NCI-H146 (cell line): ENCODE measurements around the gene ARAP1.

ENCODE experiments used
- DNase-seq: peaks from one replicate; lab custom pipeline; 2025; lab: John Stamatoyannopoulos, UW

The ARAP1 gene

DNA sequence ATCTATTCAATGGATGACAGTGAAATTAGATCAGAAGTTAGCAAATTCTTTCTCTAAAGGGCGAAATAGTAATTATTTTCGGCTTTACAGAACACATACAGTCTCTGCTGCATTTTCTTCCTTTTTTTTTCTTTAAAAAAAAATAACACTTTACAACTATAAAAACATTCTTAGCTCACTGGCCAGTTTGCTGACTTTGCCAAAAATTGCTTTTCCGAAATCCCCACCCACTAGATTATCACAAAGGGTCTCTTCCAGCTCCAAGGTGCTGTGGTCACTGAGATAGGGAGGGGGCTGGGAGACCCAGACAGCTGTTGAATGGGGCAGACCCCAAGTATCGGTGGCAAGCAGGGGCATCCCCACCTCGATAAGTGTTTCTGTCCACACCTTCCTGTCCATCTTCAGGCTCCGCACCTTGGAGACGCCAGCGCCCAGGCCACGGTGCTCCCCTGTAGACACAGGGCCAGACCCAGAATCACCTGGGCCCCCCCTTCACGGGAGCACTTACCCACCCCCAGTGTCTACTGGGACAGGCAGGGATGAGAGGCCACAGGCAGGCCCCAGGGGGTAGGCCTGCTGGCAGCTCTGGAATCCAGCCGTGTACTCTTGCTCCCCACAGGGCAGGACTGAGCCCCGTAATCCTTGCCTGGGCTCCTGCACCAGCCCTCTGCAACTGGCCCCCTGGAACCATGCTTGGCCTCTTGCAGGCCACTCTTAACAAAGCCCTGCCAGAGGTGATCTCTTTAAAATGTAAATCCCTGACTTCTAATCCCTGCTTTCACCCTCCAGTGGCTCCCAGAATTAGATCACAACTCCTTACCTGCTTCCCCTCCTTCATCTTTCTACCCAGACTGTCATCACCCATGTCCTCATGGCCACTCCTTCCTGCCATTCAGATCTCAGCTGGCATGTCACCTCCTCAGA is 46.5 kb downstream of the ARAP1 start:
- DNase-seq = no peak

- no peak for DNase-seq
These were observed 47.4 kb downstream of the ARAP1 start for GRCh38 chr11:72704783-72705265.

- no peak for DNase-seq
These were observed 48.0 kb downstream of the ARAP1 start for GRCh38 chr11:72704028-72704782.

DNA sequence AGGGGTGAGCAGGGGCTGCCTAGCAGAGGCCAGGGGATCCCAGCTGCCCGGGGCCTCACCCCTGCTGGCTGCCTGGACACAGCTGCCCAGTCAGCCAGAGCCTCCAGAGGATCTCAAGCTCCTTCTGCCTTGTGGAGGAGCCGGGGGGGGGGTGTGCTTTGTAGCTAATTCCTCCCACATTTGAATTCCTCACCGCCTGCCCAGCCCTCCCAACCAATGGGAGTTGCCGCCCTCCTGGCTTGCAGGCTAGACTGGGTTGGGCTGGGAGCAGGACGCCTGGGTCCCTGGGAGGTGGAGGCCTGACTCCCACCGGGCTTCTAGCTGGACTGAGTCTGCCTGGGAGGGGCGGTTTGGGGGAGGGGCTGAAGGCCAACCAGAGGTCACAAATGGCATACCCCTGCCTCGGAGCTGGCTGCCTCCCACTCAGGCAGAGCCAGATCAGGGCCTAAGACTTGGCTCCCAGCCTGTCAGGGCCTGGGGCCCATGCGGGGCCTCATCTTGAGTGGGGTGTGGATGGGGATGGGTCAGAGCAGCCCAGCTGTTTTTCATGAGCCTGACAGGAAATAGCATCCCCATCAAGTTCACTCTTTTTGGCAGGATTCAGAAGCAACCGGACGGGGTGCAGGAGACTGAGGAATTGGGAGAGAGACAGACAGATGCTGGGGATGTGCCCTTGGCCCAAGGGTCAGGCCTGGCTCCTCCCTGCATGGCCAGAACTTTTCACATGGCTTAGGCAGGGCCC is 48.8 kb downstream of the ARAP1 start:
- DNase-seq = no peak

- no peak for DNase-seq
These were observed 49.5 kb downstream of the ARAP1 start for GRCh38 chr11:72702577-72703241.

GRCh38 chr11:72702096-72702495 is 50.1 kb downstream of the ARAP1 start:
- no peak for DNase-seq

DNA sequence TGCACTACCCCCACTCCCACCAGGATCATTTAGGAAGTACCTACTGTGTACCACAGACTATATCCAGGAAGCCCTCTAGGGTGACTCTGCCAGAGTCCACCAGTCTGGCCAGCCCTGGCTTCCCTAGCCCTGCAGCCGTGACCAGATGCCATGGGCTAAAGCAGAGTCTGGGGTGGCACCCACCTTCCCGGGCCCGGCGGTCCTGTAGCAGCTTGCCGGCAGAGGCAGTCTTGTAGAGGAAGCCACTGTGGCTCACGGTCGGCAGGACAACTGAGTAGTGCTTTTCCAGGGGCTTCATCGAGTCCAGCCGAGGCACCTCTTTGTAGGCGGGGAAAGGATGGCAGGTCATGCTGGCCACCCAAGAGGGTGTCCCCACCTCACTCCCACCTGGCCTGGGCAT is 50.7 kb downstream of the ARAP1 start:
- no peak for DNase-seq

- DNase-seq = no peak
These were observed 52.1 kb downstream of the ARAP1 start for GRCh38 chr11:72700146-72700545.

GRCh38 chr11:72697814-72698213 is 54.4 kb downstream of the ARAP1 start:
- no peak for DNase-seq

DNA sequence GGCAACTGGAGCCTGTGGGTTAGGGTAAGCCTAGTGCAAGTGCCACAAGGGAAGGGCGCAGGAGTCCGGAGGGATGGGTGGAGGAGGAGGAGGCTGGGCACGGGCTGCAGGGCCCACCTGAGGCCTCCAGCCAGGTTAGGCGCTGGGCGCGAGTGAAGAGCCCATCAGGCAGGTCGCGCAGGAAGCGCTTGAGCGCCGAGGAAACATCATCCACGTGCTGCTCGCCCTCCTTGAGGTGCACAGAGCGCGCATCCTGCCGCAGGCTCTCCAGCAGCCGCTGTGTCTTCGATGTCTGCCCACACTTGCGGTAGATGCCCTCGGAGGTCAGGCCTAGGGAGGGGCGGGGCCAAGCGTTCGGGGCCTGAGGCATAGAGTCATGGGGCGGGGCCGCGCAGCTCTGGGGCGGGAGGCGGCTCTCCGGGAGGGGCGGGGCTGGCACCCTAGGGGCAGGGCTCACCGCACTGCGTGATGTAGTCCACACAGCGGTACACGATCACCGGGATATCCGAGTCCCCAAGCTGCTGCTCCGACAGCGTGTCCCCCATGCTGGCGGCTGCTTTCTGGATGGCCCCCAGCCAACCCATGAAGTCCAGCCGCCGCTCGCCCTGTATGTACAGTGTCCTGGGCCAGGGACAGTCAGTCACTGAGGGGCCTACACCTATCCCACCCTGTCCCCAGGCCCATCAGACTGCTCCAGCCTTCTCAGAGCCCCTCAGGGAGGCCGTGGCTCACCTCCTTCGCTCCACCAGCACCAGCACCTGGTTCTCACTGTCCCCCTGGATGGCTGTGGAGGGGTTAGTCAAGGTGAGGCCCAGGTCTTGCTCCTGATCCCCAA is 55.1 kb downstream of the ARAP1 start:
- DNase-seq = no peak

GRCh38 chr11:72695354-72695753 is 56.9 kb downstream of the ARAP1 start:
- no peak for DNase-seq

GRCh38 chr11:72693271-72693968 is 58.8 kb downstream of the ARAP1 start:
- DNase-seq = no peak

- DNase-seq = no peak
These were observed 59.5 kb downstream of the ARAP1 start for GRCh38 chr11:72692498-72693237.

DNA sequence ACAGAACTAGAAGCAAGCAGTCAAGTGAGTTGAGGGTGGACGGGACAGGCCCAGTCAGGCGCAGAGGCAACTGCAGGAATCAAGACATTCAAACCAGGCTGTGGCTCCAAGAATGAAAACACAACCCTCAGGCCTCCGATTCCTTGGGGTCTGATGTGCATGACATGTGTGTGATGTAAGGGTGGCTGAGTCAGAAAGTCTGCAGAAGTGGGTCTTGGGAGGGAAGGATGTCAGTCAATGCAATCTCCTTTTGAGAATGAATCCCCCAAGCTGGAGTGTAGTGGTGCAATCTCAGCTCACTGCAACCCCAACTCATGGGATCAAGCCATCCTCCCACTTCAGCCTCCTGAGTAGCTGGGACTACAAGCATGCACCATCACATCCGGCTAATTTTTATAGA is 62.0 kb downstream of the ARAP1 start:
- DNase-seq = no peak

- DNase-seq = no peak
These were observed 63.3 kb downstream of the ARAP1 start for GRCh38 chr11:72688929-72689328.

DNA sequence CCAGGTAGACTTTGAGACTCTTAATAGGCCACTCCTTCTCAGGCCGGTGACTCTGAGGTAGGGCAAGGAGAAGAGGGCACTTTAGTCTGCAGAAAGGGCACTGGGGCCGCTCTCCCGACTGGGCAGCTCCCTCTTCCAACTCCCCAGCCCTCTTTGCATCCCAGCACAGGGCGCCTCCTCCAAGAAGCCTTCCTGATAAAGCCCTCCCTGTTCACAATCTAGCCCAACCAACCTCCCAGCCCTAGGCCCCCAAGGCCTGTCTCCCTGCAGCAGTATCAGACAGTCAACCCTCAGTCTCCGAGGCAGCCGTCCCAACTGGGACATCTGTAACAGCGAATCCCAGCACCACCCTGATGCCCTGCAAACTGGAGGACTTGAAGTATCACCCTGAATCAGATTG is 63.7 kb downstream of the ARAP1 start:
- no peak for DNase-seq

GRCh38 chr11:72687326-72687725 is 64.9 kb downstream of the ARAP1 start:
- no peak for DNase-seq

DNA sequence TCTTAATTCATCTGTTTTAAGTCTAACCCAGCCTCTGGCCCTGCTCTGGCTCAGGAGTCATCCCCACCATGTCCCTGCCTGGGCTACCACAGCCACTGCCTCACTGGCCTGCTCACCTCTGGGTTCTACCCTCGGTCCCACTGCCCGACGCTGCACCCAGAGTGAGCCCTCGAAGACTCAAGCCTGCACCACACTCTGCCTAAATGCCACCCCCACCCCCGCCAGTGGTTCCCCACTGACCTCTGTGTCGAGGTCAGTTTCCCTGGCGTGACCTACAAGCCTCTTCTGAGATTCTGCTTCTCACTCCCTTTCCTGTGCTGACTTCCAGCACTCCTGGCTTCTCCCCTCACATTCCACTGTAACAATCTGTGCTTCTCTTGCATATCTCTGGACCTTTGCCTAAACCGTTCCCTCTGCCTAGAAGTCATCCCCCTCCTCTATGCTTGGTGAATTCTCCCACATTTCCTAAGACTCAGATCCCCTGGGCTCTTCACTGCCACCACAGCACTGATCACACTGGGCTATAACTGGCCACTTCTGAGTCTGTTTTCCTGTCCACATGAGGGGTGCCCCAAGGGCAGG is 65.5 kb downstream of the ARAP1 start:
- no peak for DNase-seq
